Activated CD8-positive, alpha-beta memory T cell treated with anti-CD3 and anti-CD28 coated beads for 36 hours (primary cell): ENCODE measurements around the gene CENPX. TPM values are rescaled to one million over a fixed set of nuclear protein-coding genes. Genes with fewer than 3 reads are reported as not detected.

Experiments
- CTCF ChIA-PET: fragments of 350-600 bp; sonication (Branson Sonifier 250); formaldehyde crosslinking; loops from one replicate; lab custom pipeline; 2021; ENCODE audit warnings: antibody characterized with exemption; lab: Charles Lee
- POLR2A ChIA-PET: fragments of 350-600 bp; sonication (Branson Sonifier 250); formaldehyde crosslinking; loops from one replicate; lab custom pipeline; 2021; ENCODE audit warnings: antibody characterized with exemption; lab: Charles Lee
- total RNA-seq, 2 experiments: library from RNA; stranded (reverse); gene quantifications; one replicate each; pipeline ENCODE4 v1.2.3, GENCODE V29; 2021

Gene CENPX
- total RNA-seq, 2 experiments from 2014 or later, result 154 to 158 TPM

DNA sequence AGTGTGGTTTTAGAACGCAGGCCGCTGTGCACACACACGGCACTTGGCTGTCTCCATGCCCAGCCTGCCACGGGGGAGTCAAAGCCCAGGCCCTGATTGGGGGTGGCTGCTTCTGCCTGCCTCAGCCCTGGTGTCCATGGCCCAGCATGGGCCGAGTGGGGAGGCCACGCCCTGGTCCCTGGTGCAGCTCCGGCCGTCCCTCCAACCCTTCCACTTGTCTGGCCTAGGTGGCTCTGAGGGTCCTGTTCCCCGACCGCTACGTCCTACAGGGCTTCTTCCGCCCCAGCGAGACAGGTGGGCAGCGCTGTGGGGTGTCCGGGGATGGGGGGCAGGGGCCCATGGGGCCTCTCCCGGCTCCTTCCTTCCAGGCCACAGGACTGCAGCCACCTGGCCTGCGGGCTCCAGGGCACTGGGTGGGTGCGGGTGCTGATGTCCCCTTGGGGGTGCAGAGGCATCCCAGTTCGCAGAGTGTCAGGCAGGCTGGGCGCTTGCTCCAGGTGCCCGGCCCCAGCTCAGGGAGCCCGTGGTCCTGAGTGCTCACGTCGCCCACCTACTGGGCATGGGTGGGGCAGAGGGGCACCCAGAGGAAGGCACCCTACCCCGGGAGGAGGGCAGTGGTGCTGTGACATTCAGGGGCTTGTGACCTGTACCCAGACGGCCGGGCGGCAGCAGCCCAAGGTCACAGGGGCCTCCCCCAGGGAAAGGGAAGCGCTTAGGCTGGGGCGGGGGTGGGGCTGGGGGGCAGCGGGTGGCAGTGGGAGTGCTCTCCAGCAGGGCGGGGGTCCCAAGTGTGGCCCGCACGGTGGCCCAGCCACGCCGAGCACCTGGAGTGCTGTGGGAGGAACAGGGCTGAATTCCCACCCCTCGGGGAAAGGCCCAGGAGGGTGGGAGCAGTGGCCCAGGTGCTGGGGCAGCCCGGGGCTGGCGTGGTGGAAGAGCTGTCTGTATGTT is 11.8 kb downstream of the CENPX start:
- POLR2A ChIA-PET, result no interaction called here
- CTCF ChIA-PET, result interaction anchor here (1.8 to 2.1 kb wide), 2 partner anchors 9 to 51 kb away, joined by 7 to 8 read pairs; no protein-coding TSS in a partner anchor

DNA sequence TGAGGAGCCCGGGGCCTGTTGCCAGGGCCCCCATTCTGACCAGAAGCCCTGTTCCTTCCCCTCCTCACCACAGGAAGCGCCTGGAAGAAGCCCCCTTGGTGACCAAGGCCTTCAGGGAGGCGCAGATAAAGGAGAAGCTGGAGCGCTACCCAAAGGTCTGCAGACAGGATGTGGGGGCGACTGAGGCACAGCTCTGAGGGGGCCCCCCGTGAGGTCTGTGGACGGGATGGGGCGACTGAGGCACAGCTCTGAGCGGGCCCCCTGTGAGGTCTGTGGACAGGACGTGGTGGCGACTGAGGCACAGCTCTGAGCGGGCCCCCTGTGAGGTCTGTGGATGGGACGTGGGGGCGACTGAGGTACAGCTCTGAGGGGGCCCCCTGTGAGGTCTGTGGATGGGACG is 13.3 kb downstream of the CENPX start:
- POLR2A ChIA-PET, result no interaction called here

GRCh38 chr17:82008941-82009405 is 13.7 kb downstream of the CENPX start:
- CTCF ChIA-PET, result interaction anchor here (1.0 to 2.1 kb wide), 3 partner anchors 11 to 14 kb away, joined by 3 to 8 read pairs (median 3); partner anchors contain the start of genes CENPX and LRRC45
- POLR2A ChIA-PET, result no interaction called here

More for the DNA sequence above, 13.3 kb downstream of the CENPX start:
- CTCF ChIA-PET, result interaction anchor here (0.6 to 2.1 kb wide), 5 partner anchors 11 to 183 kb away, joined by 3 to 8 read pairs (median 5); partner anchors contain the start of genes CENPX and LRRC45

DNA sequence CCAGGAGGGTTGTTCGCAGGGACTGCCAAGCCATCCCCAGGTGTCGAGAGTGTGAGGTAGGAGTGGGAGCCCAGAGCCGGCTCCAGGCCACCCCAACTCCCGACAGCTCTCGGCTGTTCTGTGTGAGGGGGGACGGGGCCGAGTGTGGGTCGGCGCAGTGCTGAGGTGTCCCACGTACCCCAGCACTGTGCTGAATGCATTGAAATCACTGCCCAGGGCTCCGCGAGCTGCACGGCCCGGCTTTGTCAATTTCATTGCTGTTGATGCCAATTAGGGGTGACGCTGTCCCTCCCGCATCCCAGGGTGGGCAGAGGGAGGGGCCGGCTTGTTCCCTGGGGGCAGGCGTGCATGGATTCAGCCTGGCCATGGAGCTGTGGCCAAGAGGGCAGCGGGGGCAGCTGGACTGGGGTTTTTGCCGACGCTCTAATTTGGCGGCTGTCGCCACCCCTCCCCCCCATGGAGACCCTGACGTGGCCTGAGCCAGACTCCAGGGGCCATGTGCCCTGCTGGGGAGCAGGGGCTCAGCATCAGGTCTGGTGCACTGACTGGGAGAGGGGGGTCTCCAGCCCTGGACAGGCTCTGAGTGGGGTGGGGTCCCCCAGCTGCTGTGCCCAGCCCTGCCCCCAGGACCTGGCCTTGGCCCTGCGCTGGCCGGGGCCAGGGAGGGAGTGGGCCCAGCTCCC is 14.3 kb downstream of the CENPX start:
- ChIA-PET CTCF (interaction anchor here (1.6 to 2.1 kb wide), 2 partner anchors 12 to 14 kb away, joined by 3 to 8 read pairs; partner anchors contain the start of genes CENPX and LRRC45), POLR2A (no interaction called here)

- POLR2A ChIA-PET, result no interaction called here
- CTCF ChIA-PET, result interaction anchor here (1.6 kb wide), 1 partner anchor 15 kb away, joined by 3 read pairs; the partner anchor contains the start of genes CENPX and LRRC45
Observed at GRCh38 chr17:82007495-82008257, 15.0 kb downstream of the CENPX start.

GRCh38 chr17:82007228-82007494 is 15.5 kb downstream of the CENPX start:
- CTCF ChIA-PET, result no interaction called here
- POLR2A ChIA-PET, result no interaction called here

GRCh38 chr17:82006468-82007227 is 16.0 kb downstream of the CENPX start:
- ChIA-PET POLR2A (no interaction called here), CTCF (no interaction called here)

- POLR2A ChIA-PET, result no interaction called here
Observed at GRCh38 chr17:82005701-82006348, 16.9 kb downstream of the CENPX start.

GRCh38 chr17:82004517-82005455 is 17.9 kb downstream of the CENPX start:
- ChIA-PET CTCF (interaction anchor here (1.0 kb wide), 1 partner anchor 44 kb away, joined by 4 read pairs; no protein-coding TSS in a partner anchor), POLR2A (interaction anchor here (0.7 kb wide), 1 partner anchor 18 kb away, joined by 3 read pairs; the partner anchor contains the start of genes CENPX and LRRC45)

More at GRCh38 chr17:82005701-82006348, 16.9 kb downstream of the CENPX start:
- CTCF ChIA-PET, result no interaction called here

GRCh38 chr17:82003411-82004381 is 19.0 kb downstream of the CENPX start:
- ChIA-PET CTCF (interaction anchor here (1.0 to 1.3 kb wide), 2 partner anchors 18 to 43 kb away, joined by 3 to 4 read pairs; no protein-coding TSS in a partner anchor), POLR2A (interaction anchor here (0.7 kb wide), 1 partner anchor 19 kb away, joined by 3 read pairs; the partner anchor contains the start of genes CENPX and LRRC45)

GRCh38 chr17:82001571-82002056 is 21.1 kb downstream of the CENPX start:
- ChIA-PET POLR2A (no interaction called here), CTCF (no interaction called here)

- CTCF ChIA-PET, result no interaction called here
- POLR2A ChIA-PET, result no interaction called here
Observed at GRCh38 chr17:82000803-82001570, 21.7 kb downstream of the CENPX start.

GRCh38 chr17:81999976-82000802 is 22.5 kb downstream of the CENPX start:
- POLR2A ChIA-PET, result no interaction called here
- CTCF ChIA-PET, result no interaction called here

DNA sequence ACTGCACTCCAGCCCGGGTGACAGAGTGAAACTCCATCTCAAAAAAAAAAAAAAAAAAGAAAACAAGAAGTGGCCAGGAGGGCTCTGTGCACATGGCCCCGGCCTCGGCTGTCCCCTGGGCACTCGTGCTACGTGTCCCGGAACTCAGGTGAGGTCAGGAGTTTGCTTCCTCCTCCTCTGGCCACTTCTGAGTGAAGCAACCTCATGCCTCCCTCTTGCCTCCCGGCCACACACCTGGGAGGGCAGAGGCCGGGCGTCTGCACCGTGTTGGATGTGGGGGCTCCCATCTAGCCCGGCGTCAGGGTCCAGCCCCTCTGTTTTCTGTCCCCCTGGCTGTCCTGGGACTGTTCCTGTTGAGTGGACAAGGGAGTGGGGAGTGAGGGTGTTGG is 23.1 kb downstream of the CENPX start:
- POLR2A ChIA-PET, result no interaction called here
- CTCF ChIA-PET, result no interaction called here
